HG03520 (cell line): ENCODE measurements around the gene ZMAT3.
"Not testable (repeated sequence)": the region's sequence is repeated elsewhere in the genome, so short reads cannot be mapped to it uniquely, and the experiment has no call there.

Experiments used
- ATAC-seq: cut with Tn5 transposase; IDR thresholded peaks from one replicate; pipeline ENCODE4 v1.9.1; 2021; ENCODE audit warnings: mild to moderate bottlenecking, moderate library complexity; ENCODE audit not compliant: unreplicated experiment

ZMAT3 gene

DNA sequence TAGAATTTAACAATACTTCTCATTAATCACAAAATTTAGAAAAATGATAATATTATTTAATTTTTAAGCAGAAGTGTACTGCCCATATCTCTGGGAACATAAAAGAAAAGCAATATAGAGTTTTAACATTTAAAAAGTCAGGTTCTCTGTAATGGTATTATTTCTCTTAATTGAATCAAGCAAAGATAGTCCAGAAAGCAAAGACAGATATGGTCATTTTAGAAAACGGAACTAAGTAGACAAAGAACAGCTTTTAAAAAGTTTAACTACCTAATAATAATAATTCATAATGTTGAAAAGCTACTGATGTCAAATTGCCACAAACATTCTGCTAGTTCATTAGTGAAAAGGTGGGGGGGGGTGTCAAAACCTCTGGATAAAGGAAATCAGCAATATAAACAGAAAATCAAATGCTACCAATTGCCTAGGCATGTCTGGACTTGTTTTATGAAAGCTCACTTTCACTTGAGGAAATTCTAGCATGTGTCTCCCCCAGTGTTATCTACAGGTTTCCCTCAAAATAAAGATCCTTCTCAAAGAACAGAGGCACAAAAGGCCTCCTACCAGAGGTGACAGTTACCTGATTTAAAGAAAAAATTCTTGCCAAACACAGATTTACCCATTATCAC, 1.7 kb downstream of the ZMAT3 start:
- ATAC-seq = no peak

GRCh38 chr3:179068779-179069530, 2.7 kb downstream of the ZMAT3 start:
- no peak for ATAC-seq

GRCh38 chr3:179067839-179068238, 3.8 kb downstream of the ZMAT3 start:
- ATAC-seq = no peak

DNA sequence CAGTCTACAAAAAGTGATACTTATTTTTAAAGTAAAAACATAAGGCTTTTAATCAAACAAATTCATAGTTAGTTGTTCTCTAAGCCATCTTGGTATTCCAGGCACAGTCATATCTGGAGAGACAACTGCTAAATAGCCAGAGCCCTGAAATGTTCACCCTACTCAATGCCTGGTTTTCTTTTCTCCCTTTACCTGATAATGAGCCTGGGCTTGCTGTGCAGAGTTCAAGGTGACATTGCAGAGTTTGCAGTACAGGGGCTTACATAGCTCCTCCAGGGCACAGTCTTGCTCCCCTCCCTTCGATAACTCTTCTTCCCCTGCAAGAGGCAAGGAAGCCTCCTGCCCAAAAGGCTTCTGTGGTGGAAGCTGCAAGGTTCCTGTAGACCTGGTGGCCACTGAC, 4.3 kb downstream of the ZMAT3 start:
- no peak for ATAC-seq

GRCh38 chr3:179063945-179064560, 7.6 kb downstream of the ZMAT3 start:
- ATAC-seq = no peak

GRCh38 chr3:179056326-179056725, 15.3 kb downstream of the ZMAT3 start:
- ATAC-seq = no peak

GRCh38 chr3:179054565-179054964, 17.0 kb downstream of the ZMAT3 start:
- not testable (repeated sequence) for ATAC-seq

GRCh38 chr3:179046497-179047353, 24.9 kb downstream of the ZMAT3 start:
- peak; percentile 80 for ATAC-seq

DNA sequence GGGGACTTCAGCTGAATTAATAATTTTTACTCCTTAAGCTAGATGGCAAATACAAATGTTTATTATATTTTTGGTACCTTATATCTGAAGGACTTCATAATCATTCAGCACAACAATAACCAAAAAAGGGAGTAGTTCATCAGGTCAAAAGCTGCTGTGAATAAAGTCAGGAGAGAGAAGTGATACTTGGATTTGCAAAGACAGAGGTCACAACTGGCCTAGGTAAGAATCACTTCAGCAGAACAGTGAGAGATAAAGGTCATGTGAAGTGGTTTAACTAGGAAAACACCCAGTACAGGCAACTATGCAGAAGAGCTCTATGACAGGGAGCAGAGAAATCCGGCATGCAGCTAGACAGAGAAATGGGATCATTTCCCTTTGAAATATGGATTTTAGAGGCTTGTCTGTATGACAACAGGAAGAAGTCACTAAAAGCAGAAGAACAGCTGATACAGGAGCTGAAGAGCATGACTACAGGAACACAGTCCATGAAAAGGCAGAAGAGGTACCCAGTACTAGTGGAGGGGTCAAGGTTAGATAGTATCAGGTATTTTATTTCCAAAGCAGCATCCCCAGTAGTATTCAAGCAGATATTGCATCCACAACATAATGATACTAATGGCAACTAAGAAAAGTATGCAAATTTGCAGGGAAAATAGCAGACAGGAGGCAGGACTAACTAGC, 25.7 kb downstream of the ZMAT3 start:
- ATAC-seq = peak; percentile 45

DNA sequence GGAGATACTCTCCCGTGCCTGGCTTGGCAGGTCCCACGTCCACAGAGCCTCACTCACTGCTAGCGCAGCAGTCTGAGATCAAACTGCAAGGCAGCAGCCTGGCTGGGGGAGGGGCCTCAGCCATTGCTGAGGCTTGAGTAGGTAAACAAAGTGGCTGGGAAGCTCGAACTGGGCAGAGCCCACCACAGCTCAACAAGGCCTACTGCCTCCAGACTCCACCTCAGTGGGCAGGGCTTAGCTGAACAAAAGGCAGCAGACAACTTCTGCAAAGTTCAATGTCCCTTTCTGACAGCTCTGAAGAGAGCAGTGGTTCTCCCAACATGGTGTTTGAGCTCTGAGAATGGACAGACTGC, 32.7 kb downstream of the ZMAT3 start:
- not testable (repeated sequence) for ATAC-seq

- no peak for ATAC-seq
These were observed 33.3 kb downstream of the ZMAT3 start for GRCh38 chr3:179038216-179038898.

DNA sequence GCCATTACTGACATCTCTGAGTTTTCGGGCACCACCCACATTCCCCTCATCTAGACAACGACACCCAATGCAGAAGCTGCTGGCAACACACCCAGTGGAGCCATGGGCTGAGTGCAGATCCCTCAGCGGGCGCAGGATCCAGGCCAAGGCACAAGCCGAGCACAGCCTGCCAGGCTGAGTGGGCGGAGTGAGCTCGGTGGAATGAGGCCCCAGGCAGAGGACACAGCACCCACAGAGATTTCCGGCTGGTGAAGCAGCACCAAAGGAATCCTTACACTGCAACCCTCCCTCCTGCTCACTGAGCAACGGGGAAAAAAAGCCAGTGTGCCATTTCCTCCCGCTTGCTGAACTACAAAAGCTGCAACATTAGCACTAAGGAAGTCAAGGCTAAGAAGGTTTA, 34.3 kb downstream of the ZMAT3 start:
- no peak for ATAC-seq

DNA sequence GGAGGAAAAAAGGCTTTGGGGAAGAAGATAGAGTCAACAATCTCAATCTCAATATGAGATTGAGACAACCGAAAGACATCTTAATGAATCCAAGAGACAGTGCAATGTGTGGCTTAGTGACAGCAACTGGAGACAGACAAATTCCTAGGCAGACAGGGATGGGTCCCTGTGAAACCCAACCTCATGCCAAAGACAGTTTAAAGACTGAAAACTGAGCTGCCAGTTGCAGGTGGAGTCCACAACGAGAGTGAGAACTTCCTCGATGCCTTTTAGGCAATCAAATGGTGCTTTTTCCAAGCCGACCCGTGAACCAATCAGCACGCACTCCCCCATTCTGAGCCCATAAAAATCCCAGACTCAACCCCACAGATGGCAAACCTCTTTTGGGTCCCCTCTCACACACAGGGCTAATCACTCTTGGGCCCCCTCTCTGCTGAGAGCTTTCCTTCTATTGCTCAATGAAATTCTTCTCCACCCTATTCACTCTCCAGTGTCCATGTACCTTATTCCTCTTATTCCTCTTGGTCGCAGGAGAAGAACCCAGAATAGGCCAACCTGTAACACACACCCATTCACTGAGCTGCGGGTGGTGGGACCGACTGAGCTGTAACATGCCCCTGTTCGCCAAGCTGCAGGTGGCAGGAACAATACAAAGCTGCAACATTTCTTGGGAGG, 34.8 kb downstream of the ZMAT3 start:
- ATAC-seq = no peak

- ATAC-seq = no peak
These were observed 35.4 kb downstream of the ZMAT3 start for GRCh38 chr3:179036226-179036625.

GRCh38 chr3:179035232-179035631, 36.4 kb downstream of the ZMAT3 start:
- ATAC-seq = no peak

DNA sequence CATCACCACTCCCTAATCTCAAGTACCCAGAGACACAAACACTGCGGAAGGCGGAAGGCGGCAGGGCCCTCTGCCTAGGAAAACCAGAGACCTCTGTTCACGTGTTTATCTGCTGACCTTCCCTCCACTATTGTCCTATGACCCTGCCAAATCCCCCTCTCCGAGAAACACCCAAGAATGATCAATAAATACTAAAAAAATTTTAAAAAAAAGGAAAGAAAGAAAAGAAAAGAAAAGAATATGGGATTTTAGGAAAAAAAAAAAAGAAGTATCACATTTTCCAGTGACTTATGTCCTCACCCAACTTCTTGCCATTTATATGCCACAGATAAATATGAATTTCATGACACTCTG, 38.3 kb downstream of the ZMAT3 start:
- not testable (repeated sequence) for ATAC-seq

DNA sequence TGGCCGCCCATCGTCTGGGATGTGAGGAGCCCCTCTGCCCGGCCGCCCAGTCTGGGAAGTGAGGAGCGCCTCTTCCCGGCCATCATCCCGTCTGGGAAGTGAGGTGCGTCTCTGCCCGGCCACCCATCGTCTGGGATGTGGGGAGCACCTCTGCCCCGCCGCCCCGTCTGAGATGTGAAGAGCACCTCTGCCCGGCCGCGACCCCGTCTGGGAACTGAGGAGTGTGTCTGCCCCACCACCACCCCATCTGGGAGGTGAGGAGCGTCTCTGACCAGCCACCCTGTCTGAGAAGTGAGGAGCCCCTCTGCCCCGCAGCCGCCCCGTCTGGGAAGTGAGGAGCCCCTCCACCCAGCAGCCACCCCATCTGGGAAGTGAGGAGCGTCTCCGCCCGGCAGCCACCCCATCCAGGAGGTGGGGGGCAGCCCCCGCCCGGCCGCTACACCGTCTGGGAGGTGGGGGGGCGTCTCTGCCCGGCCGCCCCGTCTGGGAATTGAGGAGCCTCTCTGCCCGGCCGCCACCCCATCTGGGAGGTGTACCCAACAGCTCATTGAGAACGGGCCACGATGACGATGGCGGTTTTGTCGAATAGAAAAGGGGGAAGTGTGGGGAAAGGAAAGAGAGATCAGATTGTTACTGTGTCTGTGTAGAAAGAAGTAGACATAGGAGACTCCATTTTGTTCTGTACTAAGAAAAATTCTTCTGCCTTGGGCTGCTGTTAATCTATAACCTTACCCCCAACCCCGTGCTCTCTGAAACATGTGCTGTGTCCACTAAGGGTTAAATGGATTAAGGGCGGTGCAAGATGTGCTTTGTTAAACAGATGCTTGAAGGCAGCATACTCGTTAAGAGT, 38.9 kb downstream of the ZMAT3 start:
- ATAC-seq = not testable (repeated sequence)

- no peak for ATAC-seq
These were observed 42.5 kb downstream of the ZMAT3 start for GRCh38 chr3:179029096-179029495.

DNA sequence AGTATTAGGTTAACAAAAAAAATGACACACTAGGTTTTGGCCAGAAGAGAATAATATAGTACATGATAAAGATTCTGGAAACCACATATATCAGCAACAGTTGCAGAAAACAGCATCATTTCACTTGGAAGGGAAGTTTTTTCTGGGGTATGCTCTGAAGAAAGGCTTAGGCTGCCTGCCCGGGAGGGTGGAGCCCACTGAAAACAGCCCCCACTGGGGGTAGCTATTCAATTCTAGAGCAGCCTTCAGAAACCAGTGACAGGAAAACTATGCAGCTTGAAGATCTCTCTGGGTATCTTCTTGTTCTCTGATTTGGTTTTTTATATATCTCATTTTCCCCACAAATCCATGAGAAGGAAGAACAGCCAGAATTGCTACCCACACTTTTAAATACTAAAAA, 43.2 kb downstream of the ZMAT3 start:
- no peak for ATAC-seq
